GM12878 (cell line): ENCODE results near the gene VSTM4. TPM values are rescaled to one million over a fixed set of nuclear protein-coding genes. Genes with fewer than 3 reads are reported as not detected.

ENCODE experiments used
- ATAC-seq: fragments of 200-7000 bp; cut with Tn5 transposase; 3 replicates; pipeline ENCODE4 v1.9.1; 2020; ENCODE audit warnings: mild to moderate bottlenecking, moderate library complexity
- BruUV-seq: library from RNA; stranded (reverse); fragments of 400-500 nt; replicated peaks from 2 replicates; lab custom pipeline; 2021; lab: Mats Ljungman, UMichigan
- CTCF ChIA-PET: fragments of 300-600 bp; sonication (Branson Sonifier 250); formaldehyde crosslinking; extraction: SDS; loops from one replicate; lab custom pipeline; 2021; ENCODE audit warnings: inconsistent platforms; lab: Yijun Ruan, JAX
- POLR2A ChIA-PET: fragments of 350-600 bp; formaldehyde crosslinking; extraction: SDS; loops from one replicate; lab custom pipeline; 2021; ENCODE audit warnings: inconsistent platforms; lab: Charles Lee
- RAD21 ChIA-PET: fragments of 300-600 bp; sonication (Branson Sonifier 250); formaldehyde crosslinking; loops from one replicate; lab custom pipeline; 2023; ENCODE audit warnings: antibody characterized with exemption; ENCODE audit not compliant: unreplicated experiment; lab: Charles Lee
- SMC1A ChIA-PET: fragments of 300-600 bp; sonication (Branson Sonifier 250); formaldehyde crosslinking; loops from one replicate; lab custom pipeline; 2023; ENCODE audit not compliant: unreplicated experiment, uncharacterized antibody; lab: Charles Lee
- DNase-seq: peaks from one replicate; pipeline ENCODE4 v3.0.0-alpha.2; 2011; ENCODE audit warnings: low read depth, low spot score
- FAIRE-seq: peaks from 3 replicates; lab custom pipeline; 2011; peaks lifted over from hg19 to GRCh38; lab: Jason Lieb, UNC
- H2AFZ ChIP-seq: 2 replicates; pipeline ENCODE4 v1.6.0; 2011; ENCODE audit warnings: low read depth, low read length, control low read depth; ENCODE audit not compliant: control insufficient read depth
- H3K27ac ChIP-seq: 2 replicates; pipeline ENCODE4 v1.5.1; 2011; ENCODE audit warnings: control low read depth; ENCODE audit not compliant: control insufficient read depth, insufficient read depth
- H3K27me3 ChIP-seq, 2 experiments: replicated peaks in 1 of 2; 2 replicates each; pipeline versions ENCODE4 v1.6.0 to v1.6.1; 2011; ENCODE audit warnings: low read length in 1 of 2; ENCODE audit not compliant: control insufficient read depth in 2 of 2, insufficient read depth in 2 of 2
- H3K36me3 ChIP-seq, 2 experiments: 2 replicates each; pipeline ENCODE4 v1.5.1; 2011; ENCODE audit warnings: low read length in 1 of 2; ENCODE audit not compliant: control insufficient read depth in 2 of 2, insufficient read depth in 2 of 2
- H3K4me1 ChIP-seq: 2 replicates; pipeline ENCODE4 v1.6.1; 2011; ENCODE audit warnings: mild to moderate bottlenecking, low read length, moderate library complexity, mixed read lengths; ENCODE audit not compliant: control insufficient read depth, insufficient read depth
- H3K4me2 ChIP-seq: 2 replicates; pipeline ENCODE4 v1.6.0; 2011; ENCODE audit warnings: control low read depth; ENCODE audit not compliant: control insufficient read depth, insufficient read depth
- H3K4me3 ChIP-seq: fragments of 200-600 bp; sonication (generic); 2 replicates; pipeline ENCODE4 v1.5.1; 2016
- H3K79me2 ChIP-seq: 2 replicates; pipeline ENCODE4 v1.6.0; 2011; ENCODE audit warnings: low read length; ENCODE audit not compliant: control insufficient read depth, insufficient read depth
- H3K9ac ChIP-seq: 2 replicates; pipeline ENCODE4 v1.8.0; 2011; ENCODE audit warnings: low read length, control low read depth, mixed read lengths; ENCODE audit not compliant: control insufficient read depth, insufficient read depth
- H3K9me3 ChIP-seq: replicated peaks from 3 replicates; pipeline ENCODE4 v1.5.1; 2011; ENCODE audit warnings: mild to moderate bottlenecking, low read length; ENCODE audit not compliant: control insufficient read depth, insufficient read depth
- H4K20me1 ChIP-seq: 2 replicates; pipeline ENCODE4 v1.6.0; 2011; ENCODE audit not compliant: control insufficient read depth, insufficient read depth
- ASH2L ChIP-seq: fragments of 300-600, 200-600 bp; sonication (generic); IDR thresholded peaks from 2 replicates; pipeline ENCODE4 v1.6.1; 2017; ENCODE audit warnings: low read depth, mild to moderate bottlenecking, borderline replicate concordance
- FOXM1 ChIP-seq: IDR thresholded peaks from 2 replicates; pipeline ENCODE4 v1.6.1; 2012; ENCODE audit warnings: low read depth, mild to moderate bottlenecking, inconsistent platforms, low read length, moderate library complexity
- GATAD2B ChIP-seq: fragments of 450-650 bp; conservative IDR thresholded peaks from 2 replicates; pipeline ENCODE4 v1.6.1; 2017; ENCODE audit warnings: low read depth, mild to moderate bottlenecking, moderate library complexity
- MEF2A ChIP-seq: IDR thresholded peaks from 2 replicates; pipeline ENCODE4 v1.6.1; 2011; ENCODE audit warnings: low read depth, mild to moderate bottlenecking, low read length, moderate library complexity; ENCODE audit not compliant: insufficient read depth
- NFIC ChIP-seq: IDR thresholded peaks from 2 replicates; pipeline ENCODE4 v1.6.1; 2012; ENCODE audit warnings: low read depth, mild to moderate bottlenecking, inconsistent platforms, low read length, moderate library complexity
- SPI1 ChIP-seq: IDR thresholded peaks from 2 replicates; pipeline ENCODE4 v1.6.1; 2011; ENCODE audit warnings: low read depth, mild to moderate bottlenecking, low read length, moderate library complexity, borderline replicate concordance; ENCODE audit not compliant: insufficient read depth
- SREBF2 ChIP-seq: IDR thresholded peaks from 2 replicates; pipeline ENCODE4 v1.6.1; 2012; ENCODE audit warnings: mild to moderate bottlenecking, low read length
- WGBS: methylation state at CpG from one replicate; pipeline ENCODE4 v1.1.6; 2016; ENCODE audit warnings: low lambda C conversion rate; ENCODE audit not compliant: insufficient replicate concordance, insufficient coverage; ENCODE audit errors: missing lambda C conversion rate; 5-methylcytosine and 5-hydroxymethylcytosine counted together
- in situ Hi-C: fragments of 300-500 bp; cut with MboI; formaldehyde crosslinking; loops from 9 replicates; pipeline ENCODE4 v1.14.3; 2018; ENCODE audit warnings: mixed read lengths
- intact Hi-C: fragments of 100-400 bp; cut with micrococcal nuclease; formaldehyde crosslinking; loops from one replicate; pipeline ENCODE4 v1.14.2; 2022; ENCODE audit not compliant: unreplicated experiment
- polyA plus RNA-seq, 11 experiments: library from polyadenylated mRNA; depleted of rRNA in 4 of 11; unstranded in 6 of 11; stranded (reverse) in 5 of 11; fragments of >200 nt; fragmentation: Nextera tagmentation in 4 of 11; fragmentation: Illumina TruSeq in 1 of 11; extraction: Ambion mirVana in 4 of 11; extraction: Trizol in 1 of 11; gene quantifications; 1 replicate in 1 of 11; 2 replicates in 10 of 11; pipeline versions ENCODE4 v1.2.1 to v1.2.3, GENCODE V29; 2011 to 2016; ENCODE audit warnings: inconsistent platforms in 2 of 11, missing spikeins in 2 of 11, low read depth in 1 of 11
- total RNA-seq, 4 experiments: library from RNA; depleted of rRNA in 3 of 4; stranded (reverse); fragments of >200 nt in 3 of 4; fragmentation: Illumina TruSeq in 1 of 4; extraction: Trizol in 1 of 4; gene quantifications; 2 replicates each; pipeline versions ENCODE4 v1.2.1 to v1.2.3, GENCODE V29; 2013 to 2021
- TF ChIP-seq, protein P1 (sequence below): IDR thresholded peaks from 2 replicates; pipeline ENCODE4 v1.6.1; 2011; ENCODE audit warnings: borderline replicate concordance, low read depth, mild to moderate bottlenecking, moderate library complexity, mixed read lengths, low read length; ENCODE audit not compliant: insufficient read depth; ENCODE audit errors: extremely low read length
- TF ChIP-seq, protein P2 (sequence below): IDR thresholded peaks from 2 replicates; pipeline ENCODE4 v1.6.1; 2011; ENCODE audit warnings: low read depth, mild to moderate bottlenecking, low read length, moderate library complexity, borderline replicate concordance; ENCODE audit errors: extremely low read depth
- TF ChIP-seq, protein P3 (sequence below): fragments of 450-650 bp; IDR thresholded peaks from 2 replicates; pipeline ENCODE4 v1.6.1; 2016; ENCODE audit warnings: mild to moderate bottlenecking, moderate library complexity, borderline replicate concordance
- TF ChIP-seq, protein P4 (sequence below): fragments of 450-650 bp; IDR thresholded peaks from 2 replicates; pipeline ENCODE4 v1.6.1; 2017; ENCODE audit warnings: low read depth, mild to moderate bottlenecking, moderate library complexity

Gene VSTM4
- total and polyA plus RNA-seq, 10 of the 15 experiments (the other 5 are each of a cell fraction or from before 2014, with no cell fraction given) = 0.01 to 0.14 (median 0.02) TPM; not detected in 7

DNA sequence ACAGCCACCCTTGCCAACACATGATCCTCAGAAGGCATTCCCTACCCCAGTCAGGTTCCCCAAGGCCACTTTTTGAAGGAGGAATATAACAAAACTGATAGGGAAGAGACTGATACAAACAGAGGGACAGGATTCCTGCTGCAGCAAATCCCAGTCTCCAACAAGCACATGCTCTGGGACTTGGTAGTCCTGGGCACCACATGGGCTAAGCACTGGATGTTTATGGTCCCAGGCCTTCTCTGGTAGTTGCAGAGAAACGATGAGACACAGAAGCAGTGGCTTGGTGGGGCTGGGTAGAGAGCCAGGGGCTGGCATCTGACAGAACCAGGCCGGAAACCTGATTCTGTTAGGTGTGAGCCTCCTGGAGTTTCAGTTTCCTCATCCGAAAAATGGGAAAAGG is 3.2 kb downstream of the VSTM4 start (continued):
- no peak for TF ChIP-seq MEF2A
- no peak for TF ChIP-seq NFIC
- TF ChIP-seq, protein P1, sequence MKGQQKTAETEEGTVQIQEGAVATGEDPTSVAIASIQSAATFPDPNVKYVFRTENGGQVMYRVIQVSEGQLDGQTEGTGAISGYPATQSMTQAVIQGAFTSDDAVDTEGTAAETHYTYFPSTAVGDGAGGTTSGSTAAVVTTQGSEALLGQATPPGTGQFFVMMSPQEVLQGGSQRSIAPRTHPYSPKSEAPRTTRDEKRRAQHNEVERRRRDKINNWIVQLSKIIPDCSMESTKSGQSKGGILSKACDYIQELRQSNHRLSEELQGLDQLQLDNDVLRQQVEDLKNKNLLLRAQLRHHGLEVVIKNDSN = no peak
- no peak for TF ChIP-seq SREBF2
- TF ChIP-seq ASH2L = no peak
- TF ChIP-seq, all 136 proteins: peak for 0

DNA sequence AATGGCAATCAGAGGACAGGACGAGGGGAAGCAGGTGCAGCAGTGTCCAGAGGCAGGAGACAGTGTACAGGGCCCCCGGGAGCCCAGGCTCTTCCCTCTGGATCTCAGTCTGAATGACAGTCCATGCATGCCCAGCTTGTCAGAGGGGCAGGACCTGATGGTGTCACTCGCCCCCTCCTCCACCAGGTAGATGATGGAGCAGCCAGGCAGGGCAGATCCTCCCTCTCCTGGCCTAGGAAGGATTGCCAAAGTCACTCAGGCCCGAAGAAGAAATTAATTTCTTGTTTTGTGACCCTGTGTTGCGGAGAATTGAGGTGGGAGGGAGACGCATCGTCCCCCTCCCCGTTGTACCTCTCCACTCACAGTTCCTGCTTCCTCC is 4.0 kb downstream of the VSTM4 start:
- in situ Hi-C loops (no loop called here), intact Hi-C loops (no loop called here)
- BruUV-seq = no TSS peak
- Histone ChIP-seq H3K27me3 (peaks cover 2 to 12% of the 10 kb centered on the region in 2 experiments; a peak in 3 of 4 replicates), H3K9ac (no peak overlapping the region), H3K9me3 (no peaks in the 10 kb centered on the region), H2AFZ (no peak overlapping the region), H3K36me3 (no peaks in the 10 kb centered on the region), H3K4me1 (no peaks in the 10 kb centered on the region), H3K79me2 (no peaks in the 10 kb centered on the region), H3K4me2 (no peak overlapping the region), H3K27ac (no peak overlapping the region), H4K20me1 (no peaks in the 10 kb centered on the region), H3K4me3 (no peak overlapping the region)
- ChIA-PET POLR2A (no interaction called here), RAD21 (no interaction called here), CTCF (no interaction called here), SMC1A (interaction anchor here (2.0 kb wide), 1 partner anchor 11 kb away, joined by 5 read pairs; no protein-coding TSS in a partner anchor)
- ATAC-seq (no peak), FAIRE-seq (no peak), DNase-seq (no peak)
- TF ChIP-seq FOXM1 (no peak), SPI1 (no peak), GATAD2B (no peak)
- TF ChIP-seq, protein P2, sequence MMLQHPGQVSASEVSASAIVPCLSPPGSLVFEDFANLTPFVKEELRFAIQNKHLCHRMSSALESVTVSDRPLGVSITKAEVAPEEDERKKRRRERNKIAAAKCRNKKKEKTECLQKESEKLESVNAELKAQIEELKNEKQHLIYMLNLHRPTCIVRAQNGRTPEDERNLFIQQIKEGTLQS = no peak
- TF ChIP-seq, protein P3, sequence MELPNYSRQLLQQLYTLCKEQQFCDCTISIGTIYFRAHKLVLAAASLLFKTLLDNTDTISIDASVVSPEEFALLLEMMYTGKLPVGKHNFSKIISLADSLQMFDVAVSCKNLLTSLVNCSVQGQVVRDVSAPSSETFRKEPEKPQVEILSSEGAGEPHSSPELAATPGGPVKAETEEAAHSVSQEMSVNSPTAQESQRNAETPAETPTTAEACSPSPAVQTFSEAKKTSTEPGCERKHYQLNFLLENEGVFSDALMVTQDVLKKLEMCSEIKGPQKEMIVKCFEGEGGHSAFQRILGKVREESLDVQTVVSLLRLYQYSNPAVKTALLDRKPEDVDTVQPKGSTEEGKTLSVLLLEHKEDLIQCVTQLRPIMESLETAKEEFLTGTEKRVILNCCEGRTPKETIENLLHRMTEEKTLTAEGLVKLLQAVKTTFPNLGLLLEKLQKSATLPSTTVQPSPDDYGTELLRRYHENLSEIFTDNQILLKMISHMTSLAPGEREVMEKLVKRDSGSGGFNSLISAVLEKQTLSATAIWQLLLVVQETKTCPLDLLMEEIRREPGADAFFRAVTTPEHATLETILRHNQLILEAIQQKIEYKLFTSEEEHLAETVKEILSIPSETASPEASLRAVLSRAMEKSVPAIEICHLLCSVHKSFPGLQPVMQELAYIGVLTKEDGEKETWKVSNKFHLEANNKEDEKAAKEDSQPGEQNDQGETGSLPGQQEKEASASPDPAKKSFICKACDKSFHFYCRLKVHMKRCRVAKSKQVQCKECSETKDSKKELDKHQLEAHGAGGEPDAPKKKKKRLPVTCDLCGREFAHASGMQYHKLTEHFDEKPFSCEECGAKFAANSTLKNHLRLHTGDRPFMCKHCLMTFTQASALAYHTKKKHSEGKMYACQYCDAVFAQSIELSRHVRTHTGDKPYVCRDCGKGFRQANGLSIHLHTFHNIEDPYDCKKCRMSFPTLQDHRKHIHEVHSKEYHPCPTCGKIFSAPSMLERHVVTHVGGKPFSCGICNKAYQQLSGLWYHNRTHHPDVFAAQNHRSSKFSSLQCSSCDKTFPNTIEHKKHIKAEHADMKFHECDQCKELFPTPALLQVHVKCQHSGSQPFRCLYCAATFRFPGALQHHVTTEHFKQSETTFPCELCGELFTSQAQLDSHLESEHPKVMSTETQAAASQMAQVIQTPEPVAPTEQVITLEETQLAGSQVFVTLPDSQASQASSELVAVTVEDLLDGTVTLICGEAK = no peak
- TF ChIP-seq, protein P4, sequence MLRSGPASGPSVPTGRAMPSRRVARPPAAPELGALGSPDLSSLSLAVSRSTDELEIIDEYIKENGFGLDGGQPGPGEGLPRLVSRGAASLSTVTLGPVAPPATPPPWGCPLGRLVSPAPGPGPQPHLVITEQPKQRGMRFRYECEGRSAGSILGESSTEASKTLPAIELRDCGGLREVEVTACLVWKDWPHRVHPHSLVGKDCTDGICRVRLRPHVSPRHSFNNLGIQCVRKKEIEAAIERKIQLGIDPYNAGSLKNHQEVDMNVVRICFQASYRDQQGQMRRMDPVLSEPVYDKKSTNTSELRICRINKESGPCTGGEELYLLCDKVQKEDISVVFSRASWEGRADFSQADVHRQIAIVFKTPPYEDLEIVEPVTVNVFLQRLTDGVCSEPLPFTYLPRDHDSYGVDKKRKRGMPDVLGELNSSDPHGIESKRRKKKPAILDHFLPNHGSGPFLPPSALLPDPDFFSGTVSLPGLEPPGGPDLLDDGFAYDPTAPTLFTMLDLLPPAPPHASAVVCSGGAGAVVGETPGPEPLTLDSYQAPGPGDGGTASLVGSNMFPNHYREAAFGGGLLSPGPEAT = no peak
- WGBS = 42% methylated on average over 8 of the region's 8 CpGs
